ENCODE data around the gene ZBTB8OS. TPM values are rescaled to one million over a fixed set of nuclear protein-coding genes. Genes with fewer than 3 reads are reported as not detected.

The ZBTB8OS gene
- polyA plus RNA-seq, 1 donor from 2014 or later: 78.1 TPM

DNA sequence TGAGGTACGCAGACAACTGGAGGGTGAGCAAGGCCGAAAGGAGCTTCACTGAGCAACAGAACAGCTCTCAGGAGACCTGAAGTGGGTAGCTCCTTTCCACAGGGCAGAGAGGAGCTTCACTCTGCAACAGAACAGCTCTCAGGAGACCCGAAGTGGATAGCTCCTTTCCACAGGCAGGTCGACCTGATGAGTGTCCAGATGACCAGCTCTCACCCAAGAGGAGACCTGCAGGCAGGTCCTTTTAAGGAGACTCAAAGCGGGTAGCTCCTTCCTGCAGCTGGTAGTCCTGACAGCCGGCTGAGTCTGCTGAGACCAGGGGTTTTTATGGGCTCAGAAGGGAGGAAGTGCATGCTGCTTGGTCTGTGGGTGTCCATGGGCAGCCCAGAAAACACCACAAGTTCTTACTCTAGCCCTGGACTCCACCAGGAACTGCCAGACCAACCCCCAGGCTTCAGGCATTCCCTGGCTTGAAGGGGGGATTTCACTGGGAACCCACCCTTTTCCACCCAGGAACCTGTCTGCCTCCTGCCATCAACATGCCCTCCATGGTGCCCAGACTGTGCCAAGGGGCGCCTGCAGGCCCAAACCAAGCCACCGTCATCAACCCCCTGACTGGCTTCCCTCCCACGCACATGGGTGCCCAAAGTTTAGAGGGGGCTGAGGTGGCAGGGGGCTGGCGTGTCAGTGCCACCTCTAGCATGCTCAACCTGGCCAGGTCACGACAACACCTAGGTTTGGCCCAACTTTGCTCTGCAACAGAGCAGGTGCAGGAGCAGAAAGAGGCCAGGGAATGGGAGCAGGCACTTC is 43.6 kb downstream of the ZBTB8OS start:
- Mint-ChIP-seq H3K27me3 (no peaks in the 10 kb centered on the region), H3K4me3 (no peak overlapping the region), H3K36me3 (no peaks in the 10 kb centered on the region), H3K9me3 (no peaks in the 10 kb centered on the region), H3K27ac (no peak overlapping the region), H3K4me1 (no peaks in the 10 kb centered on the region)

- Mint-ChIP-seq H3K27ac (no peak overlapping the region), H3K36me3 (no peaks in the 10 kb centered on the region), H3K9me3 (no peaks in the 10 kb centered on the region)
Observed at GRCh38 chr1:32605711-32606424, 44.5 kb downstream of the ZBTB8OS start.

GRCh38 chr1:32600034-32600433 is 50.3 kb downstream of the ZBTB8OS start:
- H3K4me3 Mint-ChIP-seq: no peak overlapping the region
- H3K36me3 Mint-ChIP-seq: no peaks in the 10 kb centered on the region
- H3K4me1 Mint-ChIP-seq: no peaks in the 10 kb centered on the region
- no peak overlapping the region for H3K27ac Mint-ChIP-seq
- H3K9me3 Mint-ChIP-seq: no peaks in the 10 kb centered on the region
- H3K27me3 Mint-ChIP-seq: no peaks in the 10 kb centered on the region

More at GRCh38 chr1:32605711-32606424, 44.5 kb downstream of the ZBTB8OS start:
- Mint-ChIP-seq H3K4me1 (no peaks in the 10 kb centered on the region), H3K27me3 (no peaks in the 10 kb centered on the region), H3K4me3 (no peak overlapping the region)

GRCh38 chr1:32592943-32593342 is 57.4 kb downstream of the ZBTB8OS start:
- H3K9me3 Mint-ChIP-seq: no peaks in the 10 kb centered on the region
- peaks cover 2% of the 10 kb centered on the region for H3K36me3 Mint-ChIP-seq
- H3K27ac Mint-ChIP-seq: no peak overlapping the region
- H3K27me3 Mint-ChIP-seq: no peaks in the 10 kb centered on the region
- no peaks in the 10 kb centered on the region for H3K4me1 Mint-ChIP-seq
- no peak overlapping the region for H3K4me3 Mint-ChIP-seq

GRCh38 chr1:32580348-32581017 is 69.9 kb downstream of the ZBTB8OS start:
- Mint-ChIP-seq H3K4me3 (no peak overlapping the region), H3K27ac (no peak overlapping the region), H3K4me1 (no peaks in the 10 kb centered on the region), H3K9me3 (no peaks in the 10 kb centered on the region), H3K36me3 (no peaks in the 10 kb centered on the region), H3K27me3 (no peaks in the 10 kb centered on the region)

Other genes with a start within 250 kb of the ZBTB8OS start
- gene ZBTB8B, start 185.5 kb downstream of the ZBTB8OS start, polyA plus RNA-seq: not detected
- 0.14 TPM for gene ZBTB8A, start 111.1 kb downstream of the ZBTB8OS start, polyA plus RNA-seq
- gene RBBP4, start 658 bp upstream of the ZBTB8OS start, polyA plus RNA-seq: 227 TPM
- gene SYNC, start 52.2 kb upstream of the ZBTB8OS start, polyA plus RNA-seq: not detected
- 41.8 TPM for gene YARS1, start 166.8 kb upstream of the ZBTB8OS start, polyA plus RNA-seq
- gene S100PBP, start 167.1 kb upstream of the ZBTB8OS start, polyA plus RNA-seq: 10.7 TPM
- not detected for gene FNDC5, start 220.4 kb upstream of the ZBTB8OS start, polyA plus RNA-seq
- gene HPCA, start 235.9 kb upstream of the ZBTB8OS start, polyA plus RNA-seq: not detected